NCI-H2107 treated with DMSO at 0.1 percent for 48 hours (cell line): ENCODE data around the gene CLMN.

Experiments
- DNase-seq: peaks from one replicate; lab custom pipeline; 2025; ENCODE audit not compliant: unreplicated experiment; lab: John Stamatoyannopoulos, UW

CLMN gene

GRCh38 chr14:95341564-95341963 lies 21.9 kb upstream of the CLMN start:
- no peak for DNase-seq

GRCh38 chr14:95341115-95341514 lies 21.4 kb upstream of the CLMN start:
- DNase-seq, result no peak

DNA sequence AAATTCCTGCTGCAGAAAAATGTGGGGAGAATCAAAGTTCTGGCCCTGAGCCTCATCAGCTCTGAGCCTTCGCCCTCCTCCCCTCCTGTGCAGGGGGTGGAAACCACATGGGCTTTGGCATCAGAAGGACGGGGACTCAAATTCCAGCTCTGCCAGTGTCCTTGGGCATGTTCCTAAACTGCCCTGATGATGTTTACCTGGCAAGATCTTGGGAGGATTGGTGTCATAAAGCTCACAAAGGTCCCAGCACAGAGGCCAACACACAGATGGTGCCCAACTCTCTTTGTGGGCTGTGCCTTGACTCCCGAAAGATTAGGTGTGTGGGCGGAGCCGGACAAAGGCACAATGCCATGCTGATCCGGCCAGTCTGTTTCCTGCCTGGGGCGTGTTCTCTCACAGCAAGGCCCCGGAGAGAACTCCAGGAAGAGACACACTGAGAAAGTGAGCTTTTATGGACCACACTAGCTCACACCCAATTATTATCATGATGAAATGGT lies 20.5 kb upstream of the CLMN start:
- DNase-seq, result no peak

- DNase-seq, result no peak
Measured at GRCh38 chr14:95339301-95339865, 19.7 kb upstream of the CLMN start.

DNA sequence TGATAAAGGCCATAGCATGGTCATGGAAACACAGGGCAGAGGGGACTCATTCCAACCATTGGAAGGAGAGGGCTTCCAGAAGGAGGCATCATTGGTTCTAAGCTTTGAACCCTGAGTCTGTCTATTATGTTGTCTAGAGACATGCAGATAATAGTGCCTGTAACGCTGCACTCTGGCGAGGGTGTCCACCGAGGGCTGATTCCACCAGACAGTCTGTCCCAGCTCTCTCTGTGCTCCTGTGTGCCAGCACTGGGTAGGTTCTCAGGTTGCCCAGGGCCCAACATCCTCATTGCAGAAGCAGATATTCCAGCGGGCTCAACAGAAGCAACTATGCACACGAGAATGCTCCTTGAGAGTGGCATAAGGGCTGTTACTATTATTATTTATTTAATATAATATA lies 18.7 kb upstream of the CLMN start:
- DNase-seq, result no peak

DNA sequence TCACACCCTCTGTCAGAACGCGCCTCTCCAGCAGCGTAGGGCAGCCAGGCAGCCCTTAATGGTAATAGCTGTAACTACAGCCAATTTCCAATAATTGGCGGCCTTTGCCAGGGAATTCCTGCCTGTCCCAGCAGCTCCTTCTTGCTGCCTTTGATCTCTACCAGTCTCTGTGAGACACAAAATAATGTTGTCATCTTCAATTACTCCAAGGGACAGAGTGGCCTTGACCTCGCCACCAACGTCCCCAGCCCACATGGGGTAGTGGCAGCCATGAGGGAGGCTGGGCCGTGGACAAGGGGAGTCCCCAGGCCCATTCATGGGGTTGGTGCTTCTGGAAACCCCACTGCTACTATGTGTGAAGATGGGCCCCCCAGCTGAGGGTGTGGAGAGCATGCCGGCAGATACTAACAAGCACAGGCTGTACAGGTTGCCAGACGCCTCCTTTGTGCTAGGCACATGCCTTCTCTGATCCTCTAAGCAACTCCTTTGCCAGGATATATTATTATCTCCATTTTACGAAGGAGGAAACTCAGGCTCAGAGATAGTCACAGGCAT lies 17.4 kb upstream of the CLMN start:
- no peak for DNase-seq

DNA sequence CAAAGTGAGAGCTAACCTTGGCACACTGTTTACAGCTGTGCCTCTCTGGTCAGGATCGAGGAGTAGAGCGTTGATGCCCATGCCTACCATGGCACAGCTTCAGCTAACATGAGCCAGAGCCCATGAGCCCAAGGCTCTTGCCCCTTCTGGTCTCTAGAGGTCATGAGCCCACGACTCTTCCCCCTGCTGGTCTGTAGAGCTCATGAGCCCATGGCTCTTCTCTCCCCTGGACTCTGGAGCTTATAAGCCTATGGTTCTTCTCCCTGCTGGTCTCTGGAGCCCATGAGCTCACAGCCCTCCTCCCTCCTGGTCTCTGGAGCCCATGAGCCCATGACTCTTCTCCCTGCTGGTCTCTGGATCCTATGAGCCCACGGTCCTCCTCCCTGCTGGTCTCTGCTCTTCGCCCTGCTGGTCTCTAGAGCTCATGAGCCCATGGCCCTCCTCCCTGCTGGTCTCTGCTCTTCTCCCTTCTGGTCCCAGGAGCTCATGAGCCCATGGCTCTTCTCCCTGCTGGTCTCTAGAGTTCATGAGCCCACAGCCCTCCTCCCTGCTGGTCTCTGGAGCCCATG lies 16.6 kb upstream of the CLMN start:
- DNase-seq, result no peak

DNA sequence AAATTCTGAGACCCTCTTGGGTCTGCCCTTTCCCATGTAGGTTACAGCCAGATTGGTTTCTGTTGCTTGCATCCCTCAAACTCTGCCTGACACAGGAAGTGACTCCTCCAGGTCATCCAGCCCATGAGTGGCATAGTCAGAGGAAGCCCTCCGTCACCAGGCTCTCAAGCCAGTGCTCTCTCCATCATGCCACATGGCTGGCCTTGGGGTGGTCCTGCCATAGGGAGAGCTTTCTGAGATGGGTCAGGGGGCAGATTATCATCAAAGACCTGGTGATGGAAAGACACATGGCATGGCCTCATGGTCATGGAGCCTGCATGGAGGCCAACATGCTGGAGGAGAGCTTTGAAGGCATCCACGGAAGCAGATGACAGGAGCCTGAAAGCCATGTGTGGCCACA lies 15.4 kb upstream of the CLMN start:
- no peak for DNase-seq

DNA sequence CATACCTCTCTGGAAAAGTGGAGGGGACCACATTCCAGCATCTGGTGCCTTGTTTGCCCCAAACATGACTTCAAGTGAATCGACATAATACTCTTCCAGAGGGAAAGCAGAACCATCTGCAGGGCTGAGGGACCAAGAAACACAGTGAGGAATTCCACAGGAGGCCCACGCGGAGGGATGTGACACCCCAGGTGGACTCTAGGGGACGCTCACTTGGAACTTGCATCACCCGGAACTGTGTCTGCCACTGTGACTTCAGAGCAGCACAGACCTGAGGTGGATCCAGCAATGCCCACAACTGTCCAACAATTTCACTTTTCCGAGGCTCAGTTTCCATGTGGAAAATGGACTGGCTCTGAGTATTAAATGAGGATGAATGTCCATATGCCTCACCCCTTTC lies 14.3 kb upstream of the CLMN start:
- no peak for DNase-seq

DNA sequence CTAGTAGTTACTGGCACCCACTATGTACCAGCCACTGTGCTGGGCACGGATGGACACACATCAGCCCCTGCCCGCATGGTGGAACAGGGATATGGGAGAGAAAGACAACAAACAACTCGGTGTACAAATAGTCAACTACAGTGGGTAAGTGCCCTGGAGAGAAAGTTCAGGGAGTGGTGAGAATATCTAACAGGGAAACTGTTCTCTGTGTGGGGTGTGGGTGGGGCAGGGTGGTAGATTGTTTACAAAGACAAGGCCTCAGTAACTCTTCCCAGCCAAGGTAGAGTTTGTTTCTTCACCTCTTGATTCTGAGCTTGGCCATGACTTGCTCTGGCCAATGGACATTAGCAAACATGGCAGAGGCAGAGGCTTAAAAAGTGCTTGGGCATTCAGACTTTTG lies 12.9 kb upstream of the CLMN start:
- DNase-seq, result no peak

DNA sequence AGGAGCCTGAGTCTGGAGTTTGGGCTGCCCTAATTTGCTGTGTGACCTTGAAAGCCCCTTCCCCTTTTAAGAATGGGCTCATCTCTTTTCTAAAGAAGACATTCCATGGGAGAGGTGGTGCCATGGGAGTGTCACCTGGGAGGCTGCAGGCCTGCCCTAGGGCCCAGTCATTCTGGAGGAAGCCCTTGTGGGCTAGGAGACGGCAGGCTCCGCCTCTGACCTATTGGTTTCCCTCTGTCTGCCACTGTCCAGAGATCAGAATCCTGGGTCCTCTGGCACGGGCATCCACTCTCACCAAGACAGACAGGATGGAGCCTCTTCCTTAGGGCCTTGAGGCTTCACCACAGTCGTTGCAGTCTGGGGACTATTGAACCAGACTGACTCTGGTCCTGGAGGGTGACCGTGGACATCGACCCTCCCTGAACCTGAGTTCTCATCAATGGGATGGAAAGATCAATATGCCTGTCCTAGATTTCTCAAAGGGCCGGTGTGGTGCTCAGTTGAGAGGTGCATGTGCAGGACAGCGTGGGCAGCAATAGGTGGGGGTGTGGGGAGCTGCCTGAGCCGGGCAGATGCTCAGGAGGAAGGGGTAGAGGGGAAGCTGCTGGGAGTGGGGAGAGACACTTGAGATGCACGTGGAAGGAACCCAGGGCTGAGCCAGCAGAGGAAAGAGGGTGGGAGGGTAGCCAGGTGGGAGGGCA lies 12.2 kb upstream of the CLMN start:
- no peak for DNase-seq

DNA sequence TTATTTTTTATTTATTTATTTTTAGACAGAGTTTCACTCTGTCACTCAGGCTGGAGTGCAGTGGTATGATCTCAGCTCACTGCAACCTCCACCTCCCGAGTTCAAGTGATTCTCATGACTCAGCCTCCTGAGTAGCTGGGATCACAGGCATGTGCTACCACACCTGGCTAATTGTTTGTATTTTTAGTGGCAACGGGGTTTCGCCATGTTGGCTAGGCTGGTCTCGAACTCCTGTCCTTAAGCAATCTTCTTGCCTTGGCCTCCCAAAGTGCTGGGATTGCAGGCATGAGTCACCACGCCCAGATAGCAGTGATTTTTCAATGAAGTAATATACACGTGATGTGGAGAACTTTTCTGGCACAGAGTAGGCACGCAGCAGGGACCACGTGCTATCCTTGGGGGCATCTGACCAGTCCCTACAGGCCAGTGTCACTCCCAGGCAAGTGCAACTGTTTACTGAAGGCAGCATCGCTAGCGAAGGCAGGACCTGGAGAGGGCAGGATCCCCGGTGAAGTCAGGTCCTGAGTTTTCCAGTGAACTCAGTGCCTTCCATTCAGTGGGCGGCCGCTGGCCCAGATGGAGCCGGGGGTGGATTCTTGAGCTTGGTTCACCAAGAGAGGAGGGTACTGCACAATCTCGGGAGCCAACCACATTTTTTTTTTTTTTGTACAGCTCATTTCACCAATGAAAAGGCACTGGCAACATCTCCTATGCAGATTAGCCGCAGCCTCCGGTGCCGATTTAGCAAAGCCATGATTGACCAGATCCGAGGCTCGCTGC lies 11.1 kb upstream of the CLMN start:
- no peak for DNase-seq

- no peak for DNase-seq
Measured at GRCh38 chr14:95329941-95330340, 10.2 kb upstream of the CLMN start.

- no peak for DNase-seq
Measured at GRCh38 chr14:95328729-95329503, 9.2 kb upstream of the CLMN start.

- no peak for DNase-seq
Measured at GRCh38 chr14:95327558-95328374, 8.1 kb upstream of the CLMN start.

DNA sequence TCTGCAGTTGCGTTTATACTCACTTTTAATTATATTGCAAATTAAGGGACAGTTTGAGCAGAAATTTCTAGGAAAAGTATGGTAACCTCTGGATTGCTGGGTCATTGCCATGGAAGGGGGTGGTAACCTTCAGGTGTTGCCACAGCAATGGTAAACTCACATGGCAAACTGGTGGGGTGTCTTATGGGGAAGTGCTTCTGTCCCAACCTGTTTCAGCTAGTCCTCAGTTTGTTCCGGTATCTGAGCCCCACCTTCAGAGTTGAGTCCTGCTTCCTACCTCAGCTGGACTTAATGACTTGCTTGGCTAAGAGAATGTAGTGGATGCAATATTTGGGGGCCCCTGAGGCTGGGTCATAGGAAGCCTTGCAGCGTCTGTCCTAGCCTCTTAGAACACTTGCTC lies 7.3 kb upstream of the CLMN start:
- DNase-seq, result no peak

- DNase-seq, result no peak
Measured at GRCh38 chr14:95323917-95324316, 4.2 kb upstream of the CLMN start.

GRCh38 chr14:95323361-95323760 lies 3.7 kb upstream of the CLMN start:
- no peak for DNase-seq

DNA sequence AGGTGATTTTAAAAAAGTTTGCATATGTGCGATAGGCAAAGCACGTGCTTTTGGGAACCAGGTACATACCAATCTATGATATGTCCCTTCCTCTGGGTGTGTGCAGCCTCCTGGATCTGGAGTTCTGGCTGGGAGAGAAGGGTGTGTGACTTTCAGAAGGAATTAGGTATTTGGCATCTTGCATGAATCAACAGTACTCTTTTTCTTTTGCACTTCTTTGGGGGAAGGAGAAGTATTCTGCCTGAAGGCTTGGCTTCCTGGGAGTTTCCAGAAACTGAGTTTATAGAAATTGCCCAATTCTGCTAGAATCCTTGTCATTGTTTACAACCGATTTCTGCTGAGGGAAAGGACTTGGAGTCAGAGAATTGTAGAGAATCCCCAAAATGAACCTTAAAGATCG lies 2.9 kb upstream of the CLMN start:
- DNase-seq, result no peak
